ENCODE measurements around the gene G3BP2. TPM values are rescaled to one million over a fixed set of nuclear protein-coding genes. Genes with fewer than 3 reads are reported as not detected.

The G3BP2 gene
- total RNA-seq, 4 donors from 2014 or later = 48.8 to 62.0 (median 56.6) TPM

- Histone ChIP-seq H3K36me3 (peaks cover 18% of the 10 kb centered on the region), H3K4me3 (no peak overlapping the region), H3K9me3 (no peaks in the 10 kb centered on the region), H3K4me1 (peaks cover 9% of the 10 kb centered on the region), H3K27me3 (no peaks in the 10 kb centered on the region), H3K27ac (no peak overlapping the region)
- TF ChIP-seq POLR2AphosphoS5 (IDR thresholded peaks at IDR 0.05) (no peak), POLR2A (IDR thresholded peaks at IDR 0.05) (no peak), EP300 (IDR thresholded peaks at IDR 0.05) (no peak), CTCF (IDR thresholded peaks at IDR 0.05) (no peak)
- no peak for DNase-seq (ENCODE audit: low spot score in 2 of 2)
- 91% methylated on average over 2 of the region's 2 CpGs for WGBS
These were observed 10.6 kb downstream of the G3BP2 start for GRCh38 chr4:75662626-75663025.

DNA sequence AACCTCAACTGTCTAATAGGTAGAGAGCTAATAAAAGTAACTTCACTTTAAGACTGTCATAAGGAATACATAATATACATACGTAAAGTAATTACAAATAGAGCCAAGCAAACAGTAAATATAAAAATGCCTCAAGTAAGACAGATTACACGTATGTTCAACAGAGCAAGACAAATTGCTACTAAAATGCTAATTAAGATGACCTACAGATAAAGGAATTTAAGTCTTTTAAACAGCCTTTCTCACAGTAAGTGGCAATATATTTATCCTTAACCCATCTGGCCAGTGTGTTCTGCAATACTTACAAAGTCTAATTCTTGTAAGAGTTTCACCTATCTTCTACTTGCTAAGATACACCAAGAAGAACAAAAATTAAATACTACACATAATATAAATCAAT is 12.7 kb downstream of the G3BP2 start:
- no peaks in the 10 kb centered on the region for H3K27me3 ChIP-seq
- H3K27ac ChIP-seq = no peak overlapping the region
- no peak for DNase-seq (ENCODE audit: low spot score in 2 of 2)
- no peak for TF ChIP-seq CTCF (IDR thresholded peaks at IDR 0.05)
- no peak for TF ChIP-seq POLR2A (IDR thresholded peaks at IDR 0.05)
- no peak for TF ChIP-seq EP300 (IDR thresholded peaks at IDR 0.05)
- no peak for TF ChIP-seq POLR2AphosphoS5 (IDR thresholded peaks at IDR 0.05)
- no peak overlapping the region for H3K4me3 ChIP-seq
- WGBS = 62% methylated on average over 2 of the region's 2 CpGs
- peaks cover 28% of the 10 kb centered on the region for H3K36me3 ChIP-seq
- no peaks in the 10 kb centered on the region for H3K4me1 ChIP-seq
- H3K9me3 ChIP-seq = no peaks in the 10 kb centered on the region

DNA sequence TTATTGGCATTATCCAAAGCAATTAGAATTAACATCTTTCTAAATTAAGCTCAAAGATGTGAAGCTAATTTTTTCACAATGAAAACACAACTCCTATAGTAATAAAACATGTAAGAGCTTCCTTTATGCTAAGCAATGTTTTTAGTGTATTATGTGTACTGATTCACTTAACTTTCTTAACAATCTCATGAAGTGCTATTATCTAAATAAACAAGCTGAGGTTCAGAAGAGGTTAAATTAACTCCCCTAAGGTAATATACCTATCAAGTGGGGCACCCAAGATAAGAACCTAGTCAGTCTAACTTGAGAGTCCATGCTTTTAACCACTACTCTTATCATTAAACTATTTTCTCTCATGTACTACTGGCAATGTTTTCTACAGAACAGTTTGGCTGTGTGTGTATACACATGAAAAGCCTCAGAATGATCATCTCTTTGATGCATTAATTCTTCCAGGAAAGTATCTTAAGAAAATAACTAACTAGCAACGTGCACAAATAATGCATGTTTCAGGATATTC is 13.6 kb downstream of the G3BP2 start:
- no peak overlapping the region for H3K4me3 ChIP-seq
- TF ChIP-seq POLR2A (IDR thresholded peaks at IDR 0.05) (no peak), EP300 (IDR thresholded peaks at IDR 0.05) (no peak), POLR2AphosphoS5 (IDR thresholded peaks at IDR 0.05) (no peak), CTCF (IDR thresholded peaks at IDR 0.05) (no peak)
- no peak for DNase-seq (ENCODE audit: low spot score in 2 of 2)
- H3K36me3 ChIP-seq = peaks cover 37% of the 10 kb centered on the region
- no peak overlapping the region for H3K27ac ChIP-seq
- no peaks in the 10 kb centered on the region for H3K27me3 ChIP-seq
- WGBS = 87% methylated on average over 1 of the region's 1 CpG
- peaks cover under 1% of the 10 kb centered on the region for H3K4me1 ChIP-seq
- H3K9me3 ChIP-seq = no peaks in the 10 kb centered on the region

- Histone ChIP-seq H3K4me3 (no peak overlapping the region), H3K27me3 (no peaks in the 10 kb centered on the region), H3K36me3 (peaks cover 44% of the 10 kb centered on the region), H3K4me1 (peaks cover 7% of the 10 kb centered on the region), H3K27ac (no peak overlapping the region), H3K9me3 (no peaks in the 10 kb centered on the region)
- no peak for DNase-seq (ENCODE audit: low spot score in 2 of 2)
- WGBS = 77% methylated on average over 4 of the region's 4 CpGs
- TF ChIP-seq POLR2AphosphoS5 (IDR thresholded peaks at IDR 0.05) (no peak), POLR2A (IDR thresholded peaks at IDR 0.05) (no peak), CTCF (IDR thresholded peaks at IDR 0.05) (no peak), EP300 (IDR thresholded peaks at IDR 0.05) (no peak)
These were observed 14.3 kb downstream of the G3BP2 start for GRCh38 chr4:75658876-75659275.

GRCh38 chr4:75655562-75655961 is 17.6 kb downstream of the G3BP2 start:
- no peaks in the 10 kb centered on the region for H3K9me3 ChIP-seq
- H3K36me3 ChIP-seq = peaks cover 48% of the 10 kb centered on the region
- no peaks in the 10 kb centered on the region for H3K27me3 ChIP-seq
- H3K27ac ChIP-seq = no peak overlapping the region
- H3K4me3 ChIP-seq = no peak overlapping the region
- 85% methylated on average over 2 of the region's 2 CpGs for WGBS
- peaks cover 7% of the 10 kb centered on the region for H3K4me1 ChIP-seq
- DNase-seq (ENCODE audit: low spot score in 2 of 2) = no peak
- TF ChIP-seq CTCF (IDR thresholded peaks at IDR 0.05) (no peak), EP300 (IDR thresholded peaks at IDR 0.05) (no peak), POLR2AphosphoS5 (IDR thresholded peaks at IDR 0.05) (no peak), POLR2A (IDR thresholded peaks at IDR 0.05) (no peak)
